TTC549 (cell line): ENCODE results near the gene PTPN18.
"Not testable (repeated sequence)": the region's sequence is repeated elsewhere in the genome, so short reads cannot be mapped to it uniquely, and the experiment has no call there.

Experiments used
- FAIRE-seq: peaks from 2 replicates; lab custom pipeline; 2012; peaks lifted over from hg19 to GRCh38; lab: Jason Lieb, UNC

The PTPN18 gene

GRCh38 chr2:130355578-130356431 is at the start of gene PTPN18:
PTPN18 (plus strand) TSS chr2:130356056; CDS start chr2:130356108, 52 bp downstream.
- no peak for FAIRE-seq

- no peak for FAIRE-seq
Measured at GRCh38 chr2:130307850-130308249, 48.0 kb upstream of the PTPN18 start.

DNA sequence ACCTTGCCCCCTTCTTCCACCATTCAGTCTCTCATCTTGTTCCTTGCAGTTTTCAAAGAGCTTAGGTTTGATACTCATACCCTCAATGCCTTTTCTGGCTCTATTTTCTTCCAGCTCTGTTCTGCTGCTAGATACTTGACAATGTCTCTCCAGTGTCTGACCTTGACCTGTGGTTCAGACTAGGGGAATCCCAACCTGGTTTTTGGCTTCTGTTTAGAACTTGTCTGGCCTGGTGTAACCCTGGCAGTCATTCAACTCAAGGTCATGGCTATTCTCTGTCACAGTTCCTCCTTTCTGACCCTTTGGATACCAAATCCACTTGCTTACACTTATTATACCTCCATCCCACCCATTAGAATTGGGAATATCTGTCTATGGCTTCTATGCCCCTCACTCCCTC is 45.0 kb upstream of the PTPN18 start:
- no peak for FAIRE-seq

GRCh38 chr2:130313812-130314334 is 42.0 kb upstream of the PTPN18 start:
- FAIRE-seq = no peak

- no peak for FAIRE-seq
Measured at GRCh38 chr2:130314377-130314776, 41.5 kb upstream of the PTPN18 start.

DNA sequence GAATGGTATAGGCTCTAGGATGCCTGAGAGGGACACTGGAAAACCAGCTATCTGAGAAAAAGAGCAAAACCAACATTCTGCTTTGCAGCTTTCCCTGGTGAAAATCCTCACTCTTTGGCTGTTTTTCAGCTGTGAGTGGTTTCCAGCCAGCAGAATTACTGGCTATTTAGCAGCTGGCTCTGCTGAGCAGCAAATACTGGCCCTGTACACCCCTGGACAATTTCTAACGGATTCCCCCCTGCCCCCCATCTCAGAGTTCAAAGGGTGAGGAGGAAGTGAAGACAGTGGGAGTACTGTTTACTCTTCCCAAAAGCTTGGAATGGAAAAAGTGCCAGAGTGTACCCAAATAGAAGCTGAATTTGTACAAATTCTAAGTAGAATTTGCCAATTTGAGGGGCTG is 39.3 kb upstream of the PTPN18 start:
- FAIRE-seq = no peak

DNA sequence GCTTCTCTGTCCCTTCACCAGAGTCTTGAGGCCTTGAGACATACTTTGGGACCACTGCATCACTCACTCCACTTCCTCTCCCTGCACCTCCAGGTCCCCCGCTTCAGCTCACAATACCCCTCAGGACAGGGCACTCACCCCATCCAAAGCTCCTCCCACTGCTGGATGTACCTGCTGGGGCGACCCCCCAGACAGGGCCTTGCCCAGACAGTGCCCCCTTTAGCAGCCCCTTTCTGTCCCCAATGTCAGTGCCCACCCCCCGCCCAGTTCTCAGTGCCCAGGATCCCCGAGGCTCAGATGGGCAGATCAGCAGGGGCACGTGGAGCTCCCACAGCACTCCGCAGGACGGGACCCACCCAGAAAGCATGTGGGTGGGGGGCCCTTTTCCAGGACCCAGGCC is 37.0 kb upstream of the PTPN18 start:
- no peak for FAIRE-seq

DNA sequence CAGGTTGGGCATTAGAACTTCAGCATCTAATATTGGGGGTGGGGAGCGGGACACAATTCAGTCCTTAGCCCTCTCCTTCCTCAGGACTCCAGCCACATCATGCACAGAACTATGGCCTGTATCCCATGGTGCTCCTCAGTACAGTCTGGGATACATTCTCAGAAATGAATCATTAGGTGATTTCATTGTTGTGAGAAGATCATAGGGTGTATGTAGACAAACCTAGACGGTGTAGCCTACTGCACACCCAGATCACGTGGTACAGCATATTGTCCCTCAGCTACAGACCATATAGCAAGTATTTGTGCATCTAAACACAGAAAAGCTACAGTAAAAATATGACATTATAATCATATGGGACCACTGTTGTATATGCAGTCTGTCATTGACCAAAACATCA is 36.3 kb upstream of the PTPN18 start:
- FAIRE-seq = no peak

GRCh38 chr2:130327703-130328527 is 27.9 kb upstream of the PTPN18 start:
- no peak for FAIRE-seq

GRCh38 chr2:130328710-130329109 is 27.1 kb upstream of the PTPN18 start:
- FAIRE-seq = no peak

DNA sequence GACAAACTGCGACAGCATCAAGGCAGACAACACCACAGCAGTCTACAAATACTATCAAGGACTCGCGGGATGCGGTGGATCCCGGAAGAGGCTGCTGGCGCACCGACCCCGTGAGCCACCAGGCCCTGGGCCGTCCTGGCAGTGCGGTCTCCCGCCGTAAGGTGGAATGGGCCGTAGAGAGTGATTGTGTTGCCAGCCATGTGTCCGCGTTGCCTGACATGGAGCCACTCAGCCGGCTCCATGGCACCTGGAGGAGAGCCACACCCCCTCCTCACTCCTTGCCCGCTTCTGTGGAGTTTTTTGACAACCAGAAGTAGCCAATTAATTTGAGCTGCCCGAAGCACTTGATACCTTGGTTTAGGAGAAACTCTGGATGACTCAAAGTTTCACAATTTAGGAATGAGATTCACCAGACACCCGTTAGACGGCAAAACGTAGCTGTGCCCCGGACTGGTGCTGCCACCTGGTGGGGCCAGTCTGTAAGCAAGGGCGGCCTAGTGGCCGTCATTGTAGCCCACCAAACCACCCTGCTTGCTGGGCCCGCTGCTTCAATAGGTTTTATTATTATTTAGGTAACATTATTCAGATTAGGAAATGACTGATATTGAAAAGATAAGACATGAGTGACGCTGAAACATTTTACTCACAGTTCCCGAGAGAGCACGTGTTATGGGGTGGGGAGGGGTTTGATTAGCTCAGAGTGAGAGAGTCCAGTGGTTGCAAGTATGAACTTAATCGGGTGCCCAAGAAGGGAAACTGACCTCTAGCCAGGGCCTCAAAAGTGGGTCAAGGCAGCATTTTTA is 23.4 kb upstream of the PTPN18 start:
- peak; percentile 42 for FAIRE-seq

DNA sequence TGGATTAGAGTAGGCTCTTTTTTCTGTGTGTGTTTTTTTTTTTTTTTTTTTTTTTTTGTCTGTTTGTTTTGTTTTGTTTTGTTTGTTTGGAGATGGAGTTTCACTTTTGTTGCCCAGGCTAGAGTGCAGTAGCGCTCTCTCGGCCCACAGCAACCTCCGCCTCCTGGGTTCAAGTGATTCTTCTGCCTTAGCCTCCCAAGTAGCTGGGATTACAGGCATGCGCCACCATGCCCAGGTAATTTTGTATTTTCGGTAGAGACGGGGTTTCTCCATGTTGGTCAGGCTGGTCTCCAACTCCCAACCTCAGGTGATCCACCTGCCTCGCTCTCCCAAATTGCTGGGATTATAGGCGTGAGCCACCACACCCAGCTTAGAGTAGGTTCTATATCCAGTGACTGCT is 22.6 kb upstream of the PTPN18 start:
- not testable (repeated sequence) for FAIRE-seq

GRCh38 chr2:130334026-130334425 is 21.8 kb upstream of the PTPN18 start:
- no peak for FAIRE-seq

DNA sequence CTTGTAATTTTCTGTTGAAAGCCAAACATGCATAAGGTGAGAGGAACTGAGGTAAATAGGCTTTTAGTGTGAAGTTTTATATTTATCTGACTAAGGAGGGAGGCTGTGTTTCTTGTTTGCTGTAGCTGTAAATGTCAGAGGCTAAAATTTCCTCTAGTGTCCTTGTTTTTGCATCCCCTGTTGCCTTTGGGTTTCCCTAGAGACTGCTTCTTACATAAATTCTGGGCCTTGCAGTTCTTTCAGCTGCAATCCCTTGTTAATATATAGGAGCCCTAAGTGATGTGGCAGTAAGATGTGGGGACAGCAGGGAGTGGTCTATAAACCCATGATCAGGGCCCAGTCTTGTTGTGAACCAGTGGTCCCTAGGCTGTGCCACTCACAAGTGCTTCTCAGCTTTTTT is 20.6 kb upstream of the PTPN18 start:
- no peak for FAIRE-seq

GRCh38 chr2:130336150-130336876 is 19.5 kb upstream of the PTPN18 start:
- FAIRE-seq = no peak

- FAIRE-seq = no peak
Measured at GRCh38 chr2:130336877-130337734, 18.8 kb upstream of the PTPN18 start.

DNA sequence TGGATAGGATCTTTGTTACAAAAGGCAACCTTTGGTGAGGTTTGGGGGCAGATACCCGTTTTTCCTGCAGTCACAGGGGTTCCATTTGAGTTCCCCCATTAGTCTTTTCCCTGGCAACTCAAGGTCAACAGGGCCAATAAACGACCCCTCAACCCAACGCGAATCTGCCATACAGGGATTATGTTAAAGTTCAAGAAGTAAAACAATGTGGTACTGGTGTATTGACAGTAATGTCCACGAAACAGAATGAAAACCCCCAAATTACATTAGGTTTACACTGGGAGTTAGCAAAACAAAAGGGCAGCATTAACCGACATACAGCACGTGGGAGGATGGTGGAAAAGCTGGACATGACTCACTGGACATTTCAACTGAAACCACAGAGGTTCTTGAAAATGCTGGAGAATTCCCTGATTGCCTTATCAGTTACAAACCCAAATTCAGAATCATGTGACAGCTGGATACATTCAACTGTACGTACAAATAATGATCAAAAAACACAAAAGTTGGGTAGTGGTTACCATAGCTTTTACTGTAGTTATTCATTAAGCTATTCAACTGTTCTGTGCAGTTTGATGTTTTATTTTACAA is 18.0 kb upstream of the PTPN18 start:
- no peak for FAIRE-seq

DNA sequence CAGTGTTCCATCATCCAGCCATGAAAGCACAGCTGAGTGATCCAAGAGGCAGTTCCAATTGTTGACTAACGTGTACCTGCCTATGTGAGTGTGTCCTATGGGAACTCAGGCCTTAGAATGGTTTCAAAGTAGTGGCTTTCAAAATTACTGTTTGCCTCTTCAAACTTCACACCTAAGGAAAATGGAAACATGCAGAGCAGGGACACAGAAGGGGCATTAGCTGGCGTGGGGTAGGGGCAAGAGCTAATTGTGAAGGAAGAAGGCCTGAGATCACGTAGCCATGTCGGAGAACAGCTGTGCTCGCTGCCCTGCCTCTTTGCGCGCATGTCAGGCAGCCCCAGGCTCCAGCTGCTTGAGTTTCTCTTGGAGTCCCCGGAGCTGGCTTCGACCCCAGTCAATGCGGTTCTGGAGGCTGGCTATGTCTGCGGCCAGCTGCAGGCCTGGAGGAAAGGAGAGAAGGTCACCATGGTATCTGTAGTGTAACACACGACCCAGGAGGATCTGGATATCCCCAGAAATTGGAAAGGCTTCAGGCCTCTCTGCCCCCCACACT is 17.0 kb upstream of the PTPN18 start:
- FAIRE-seq = no peak

DNA sequence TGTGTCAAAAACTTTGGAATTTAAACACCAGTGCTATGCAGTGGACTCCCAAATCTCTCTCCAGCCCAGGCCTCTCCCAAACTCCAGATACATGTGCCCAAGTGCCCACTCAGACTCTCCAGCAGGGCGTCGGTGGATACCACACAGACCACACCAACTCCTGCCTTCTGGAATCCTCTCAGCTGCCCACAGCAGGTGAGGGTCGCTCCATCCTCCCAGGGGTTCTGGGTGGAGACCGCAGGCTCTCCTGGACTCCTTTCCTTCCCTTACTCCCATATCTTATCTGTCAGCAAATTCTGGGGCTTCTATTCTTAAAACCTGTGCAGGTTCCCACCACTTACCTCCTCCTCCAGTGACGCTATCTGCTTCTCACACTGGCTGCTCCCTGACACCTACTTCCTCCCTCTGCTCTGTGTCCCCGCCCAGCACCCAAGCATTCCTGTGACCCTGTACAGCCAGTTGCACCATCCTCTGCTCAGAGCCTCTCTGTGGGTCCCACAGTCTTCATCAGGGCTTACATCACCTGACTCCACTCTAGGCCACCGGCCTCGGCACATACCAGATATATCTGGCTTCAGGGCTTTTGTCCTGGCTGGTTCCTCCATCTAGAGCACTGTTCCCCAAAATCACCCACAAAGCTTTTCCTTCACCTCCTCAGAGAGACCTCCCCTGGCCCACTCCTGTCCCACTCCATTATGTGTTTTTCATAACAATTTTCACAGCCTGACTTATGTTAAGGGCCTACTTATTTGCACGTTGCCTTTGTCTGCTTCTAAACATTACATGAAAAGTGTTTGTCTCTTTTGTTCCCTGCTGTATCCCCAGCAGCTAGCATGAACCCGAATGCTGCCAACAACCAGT is 15.7 kb upstream of the PTPN18 start:
- no peak for FAIRE-seq
